ENCODE data around the gene P4HA1.

- TF ChIP-seq CTCF (IDR thresholded peaks at IDR 0.05) (no peak), POLR2A (IDR thresholded peaks at IDR 0.05) (no peak)
Measured at GRCh38 chr10:73088304-73088703, 8.4 kb downstream of the P4HA1 start.
